Measurements from ENCODE around the gene GATA3. TPM values are rescaled to one million over a fixed set of nuclear protein-coding genes. Genes with fewer than 3 reads are reported as not detected.

GATA3 gene
- total RNA-seq, 1 donor from 2014 or later, result 3.2 TPM

- intact Hi-C loops (cut with DNase I), result no loop called here
- DNase-seq (no peak), ATAC-seq (no peak)
- no peaks in the 10 kb centered on the region for H3K36me3 ChIP-seq
- no peak overlapping the region for H3K27ac ChIP-seq
- H3K27me3 ChIP-seq, result no peaks in the 10 kb centered on the region
- H3K9me3 ChIP-seq, result no peaks in the 10 kb centered on the region
- no peaks in the 10 kb centered on the region for H3K4me1 ChIP-seq
- H3K4me3 ChIP-seq, result no peak overlapping the region
- TF ChIP-seq, protein P1, sequence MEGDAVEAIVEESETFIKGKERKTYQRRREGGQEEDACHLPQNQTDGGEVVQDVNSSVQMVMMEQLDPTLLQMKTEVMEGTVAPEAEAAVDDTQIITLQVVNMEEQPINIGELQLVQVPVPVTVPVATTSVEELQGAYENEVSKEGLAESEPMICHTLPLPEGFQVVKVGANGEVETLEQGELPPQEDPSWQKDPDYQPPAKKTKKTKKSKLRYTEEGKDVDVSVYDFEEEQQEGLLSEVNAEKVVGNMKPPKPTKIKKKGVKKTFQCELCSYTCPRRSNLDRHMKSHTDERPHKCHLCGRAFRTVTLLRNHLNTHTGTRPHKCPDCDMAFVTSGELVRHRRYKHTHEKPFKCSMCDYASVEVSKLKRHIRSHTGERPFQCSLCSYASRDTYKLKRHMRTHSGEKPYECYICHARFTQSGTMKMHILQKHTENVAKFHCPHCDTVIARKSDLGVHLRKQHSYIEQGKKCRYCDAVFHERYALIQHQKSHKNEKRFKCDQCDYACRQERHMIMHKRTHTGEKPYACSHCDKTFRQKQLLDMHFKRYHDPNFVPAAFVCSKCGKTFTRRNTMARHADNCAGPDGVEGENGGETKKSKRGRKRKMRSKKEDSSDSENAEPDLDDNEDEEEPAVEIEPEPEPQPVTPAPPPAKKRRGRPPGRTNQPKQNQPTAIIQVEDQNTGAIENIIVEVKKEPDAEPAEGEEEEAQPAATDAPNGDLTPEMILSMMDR (IDR thresholded peaks at IDR 0.05), result no peak
These were observed 62.0 kb downstream of the GATA3 start for GRCh38 chr10:8116474-8116873.

- H3K4me1 ChIP-seq, result no peaks in the 10 kb centered on the region
- no peaks in the 10 kb centered on the region for H3K9me3 ChIP-seq
- no peak for DNase-seq
- TF ChIP-seq, protein P1 (IDR thresholded peaks at IDR 0.05), result no peak
- no peaks in the 10 kb centered on the region for H3K36me3 ChIP-seq
- H3K27me3 ChIP-seq, result no peaks in the 10 kb centered on the region
- no peak for ATAC-seq
- intact Hi-C loops (cut with DNase I), result no loop called here
- H3K27ac ChIP-seq, result no peak overlapping the region
- no peak overlapping the region for H3K4me3 ChIP-seq
These were observed 62.5 kb downstream of the GATA3 start for GRCh38 chr10:8116926-8117493.

GRCh38 chr10:8121201-8121890 lies 66.9 kb downstream of the GATA3 start:
- TF ChIP-seq, protein P1 (IDR thresholded peaks at IDR 0.05), result no peak
- no peak overlapping the region for H3K4me3 ChIP-seq
- H3K36me3 ChIP-seq, result no peaks in the 10 kb centered on the region
- H3K27me3 ChIP-seq, result no peaks in the 10 kb centered on the region
- intact Hi-C loops (cut with DNase I), result no loop called here
- no peak overlapping the region for H3K27ac ChIP-seq
- no peaks in the 10 kb centered on the region for H3K9me3 ChIP-seq
- ATAC-seq (no peak), DNase-seq (no peak)
- no peaks in the 10 kb centered on the region for H3K4me1 ChIP-seq

DNA sequence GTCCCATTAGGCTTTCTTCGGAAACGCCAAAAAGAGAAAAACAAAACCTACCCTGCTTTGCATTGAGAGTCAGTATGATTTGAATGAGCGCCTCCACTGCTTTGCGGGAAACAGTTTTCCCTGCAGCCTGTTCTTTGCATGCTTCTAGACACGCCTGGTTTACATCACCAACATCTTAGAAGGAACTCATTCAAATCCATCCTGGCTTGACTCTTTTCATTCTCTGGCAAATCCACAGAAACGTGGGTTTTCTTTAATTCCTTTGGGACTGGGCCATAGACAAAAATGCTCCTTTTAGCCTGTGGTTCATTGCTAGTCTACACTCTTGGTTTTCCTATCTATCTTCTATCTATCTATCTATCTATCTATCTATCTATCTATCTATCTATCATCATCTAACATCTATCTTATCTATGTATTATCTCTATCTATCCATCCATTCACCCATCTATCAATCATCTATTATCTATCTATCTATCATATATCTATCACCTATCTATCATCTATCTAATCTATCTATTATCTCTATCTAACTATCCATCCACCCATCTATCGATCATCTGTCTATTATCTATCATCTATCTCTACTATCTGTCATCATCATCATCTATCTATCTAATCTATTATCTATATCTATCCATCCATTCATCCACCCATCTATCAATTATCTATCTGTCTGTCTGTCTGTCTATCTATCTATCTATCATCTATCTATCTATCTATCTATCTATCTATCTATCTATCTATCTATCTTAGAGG lies 68.3 kb downstream of the GATA3 start:
- Histone ChIP-seq H3K27ac (no peak overlapping the region), H3K4me3 (no peak overlapping the region), H3K9me3 (no peaks in the 10 kb centered on the region), H3K4me1 (no peaks in the 10 kb centered on the region), H3K36me3 (no peaks in the 10 kb centered on the region), H3K27me3 (no peaks in the 10 kb centered on the region)
- TF ChIP-seq, protein P1 (IDR thresholded peaks at IDR 0.05), result no peak
- ATAC-seq (no peak), DNase-seq (no peak)
- intact Hi-C loops (cut with DNase I), result no loop called here

DNA sequence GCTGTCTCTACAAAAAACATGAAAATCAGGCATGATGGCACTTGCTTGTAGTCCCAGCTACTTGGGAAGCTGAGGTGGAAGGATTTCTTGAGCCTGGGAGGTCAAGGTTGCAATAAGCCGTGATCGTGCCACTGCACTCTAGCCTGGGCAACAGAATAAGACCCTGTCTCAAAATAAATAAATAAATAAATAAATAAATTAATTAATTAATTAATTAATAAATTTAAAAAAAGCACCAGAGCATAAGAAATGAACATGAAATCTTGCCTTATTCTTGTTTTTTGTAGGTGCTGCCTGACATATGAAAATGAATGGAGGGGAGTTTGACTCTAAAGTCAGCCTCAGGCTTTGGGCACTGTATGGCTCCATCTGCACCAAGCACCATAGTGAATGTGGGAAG lies 69.9 kb downstream of the GATA3 start:
- Histone ChIP-seq H3K27me3 (no peaks in the 10 kb centered on the region), H3K36me3 (no peaks in the 10 kb centered on the region), H3K4me1 (no peaks in the 10 kb centered on the region), H3K9me3 (no peaks in the 10 kb centered on the region), H3K4me3 (no peak overlapping the region), H3K27ac (no peak overlapping the region)
- no peak for DNase-seq
- TF ChIP-seq, protein P1 (IDR thresholded peaks at IDR 0.05), result no peak
- intact Hi-C loops (cut with DNase I), result no loop called here
- no peak for ATAC-seq

Other genes with a start within 250 kb of the GATA3 start
- gene TAF3, start 236.2 kb upstream of the GATA3 start, total RNA-seq, result 11.8 TPM